Immature natural killer cell (primary cell): ENCODE results near the gene OR52I2. TPM values are rescaled to one million over a fixed set of nuclear protein-coding genes. Genes with fewer than 3 reads are reported as not detected.

Source experiments
- DNase-seq, 3 donors: peaks; one replicate each; pipeline ENCODE4 v3.0.0; 2022; ENCODE audit warnings: mixed read lengths in 1 of 3
- H3K27ac Mint-ChIP-seq, 6 donors: one replicate each; pipeline ENCODE4 v1.8.0; 2020; ENCODE audit warnings: mixed read lengths in 6 of 6, mild to moderate bottlenecking in 5 of 6, inconsistent platforms in 4 of 6, moderate library complexity in 3 of 6
- H3K27me3 Mint-ChIP-seq, 3 donors: one replicate each; pipeline ENCODE4 v1.8.0; 2020 to 2021; ENCODE audit warnings: low read depth in 3 of 3, mild to moderate bottlenecking in 3 of 3, mixed read lengths in 3 of 3, moderate library complexity in 3 of 3, inconsistent platforms in 1 of 3
- H3K36me3 Mint-ChIP-seq, 3 donors: one replicate each; pipeline ENCODE4 v1.8.0; 2020; ENCODE audit warnings: mixed read lengths in 3 of 3, inconsistent platforms in 2 of 3, mild to moderate bottlenecking in 2 of 3
- H3K4me1 Mint-ChIP-seq, 2 donors: one replicate each; pipeline ENCODE4 v1.8.0; 2020; ENCODE audit warnings: inconsistent platforms in 2 of 2, mild to moderate bottlenecking in 2 of 2, mixed read lengths in 2 of 2, moderate library complexity in 1 of 2
- H3K4me3 Mint-ChIP-seq, 5 donors: one replicate each; pipeline ENCODE4 v1.8.0; 2020; ENCODE audit warnings: mild to moderate bottlenecking in 5 of 5, mixed read lengths in 5 of 5, inconsistent platforms in 3 of 5, moderate library complexity in 3 of 5
- H3K9me3 Mint-ChIP-seq, 6 donors: one replicate each; pipeline ENCODE4 v1.8.0; 2020; ENCODE audit warnings: mild to moderate bottlenecking in 6 of 6, mixed read lengths in 6 of 6, inconsistent platforms in 4 of 6, moderate library complexity in 3 of 6
- polyA plus RNA-seq, 3 donors: library from polyadenylated mRNA; unstranded; fragments of 300-500 nt; fragmentation: Illumina TruSeq; gene quantifications; one replicate each; pipeline ENCODE4 v1.2.3, GENCODE V29; 2021

The OR52I2 gene
- polyA plus RNA-seq, 3 donors from 2014 or later, result not detected

DNA sequence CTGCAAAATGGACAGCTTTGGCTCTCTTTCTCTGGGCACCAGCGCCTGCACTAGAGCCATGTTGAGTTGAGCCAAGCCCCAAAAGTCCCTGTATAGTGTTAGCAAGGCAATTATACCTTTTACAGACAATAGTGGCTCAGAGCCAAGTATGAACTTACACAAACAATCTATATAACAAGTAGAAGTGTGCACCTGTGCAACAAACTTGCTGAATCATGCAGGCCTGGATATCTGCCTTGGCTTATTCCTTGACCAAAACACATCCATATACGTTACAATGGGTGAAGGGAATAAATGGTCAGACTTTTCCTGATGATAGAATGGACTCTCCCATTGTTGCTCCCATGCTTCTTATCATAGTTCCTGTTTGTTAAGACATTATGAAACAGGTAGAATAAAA, 3.8 kb upstream of the OR52I2 start:
- H3K36me3 Mint-ChIP-seq, result no peaks in the 10 kb centered on the region
- H3K9me3 Mint-ChIP-seq, result no peaks in the 10 kb centered on the region
- no peak overlapping the region for H3K4me3 Mint-ChIP-seq
- DNase-seq, result no peak
- H3K27me3 Mint-ChIP-seq, result peaks cover 1 to 14% (median 6%) of the 10 kb centered on the region in 3 donors
- no peak overlapping the region for H3K27ac Mint-ChIP-seq
- no peaks in the 10 kb centered on the region for H3K4me1 Mint-ChIP-seq

DNA sequence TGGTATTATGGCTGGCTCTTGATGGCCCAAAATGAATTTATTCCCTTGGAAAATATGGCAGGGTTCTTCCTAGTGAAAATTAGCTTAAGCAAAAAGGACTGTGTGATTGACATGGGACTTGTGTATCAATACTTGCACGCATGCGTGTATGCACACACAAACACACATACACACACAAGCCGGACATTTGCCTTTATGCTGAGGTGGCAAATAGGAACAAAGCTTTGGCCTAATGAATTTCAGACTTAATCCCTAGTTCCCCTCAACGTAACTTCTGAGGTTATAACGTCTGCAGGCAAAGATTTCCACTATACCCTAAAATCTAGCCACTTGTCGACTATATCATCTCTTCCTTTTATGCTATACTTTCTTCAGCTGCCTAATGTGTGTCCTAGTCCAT, 2.9 kb upstream of the OR52I2 start:
- Mint-ChIP-seq H3K27ac (no peak overlapping the region), H3K36me3 (no peaks in the 10 kb centered on the region), H3K4me3 (no peak overlapping the region), H3K4me1 (no peaks in the 10 kb centered on the region), H3K27me3 (peaks cover 1 to 15% (median 7%) of the 10 kb centered on the region in 3 donors), H3K9me3 (no peaks in the 10 kb centered on the region)
- no peak for DNase-seq

DNA sequence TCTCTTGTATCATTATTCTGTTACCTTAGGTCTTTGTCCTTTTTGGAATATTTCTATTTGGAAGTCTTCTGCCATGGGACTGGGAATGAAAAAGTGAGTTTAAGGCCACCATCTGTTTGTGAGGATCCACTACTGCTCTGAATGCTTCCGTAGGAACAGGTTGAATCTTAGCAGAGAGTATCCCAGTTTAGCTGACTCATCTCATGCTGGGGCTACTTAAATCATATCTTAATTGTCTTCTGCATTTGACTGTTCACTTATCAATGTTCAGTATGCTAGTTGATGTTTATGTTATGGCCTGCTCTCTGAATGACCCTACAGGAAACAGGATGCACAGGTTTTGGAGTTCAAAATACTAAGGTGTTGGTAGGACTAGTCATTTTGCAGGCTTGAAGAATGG, 1.4 kb upstream of the OR52I2 start:
- Mint-ChIP-seq H3K4me3 (no peak overlapping the region), H3K36me3 (no peaks in the 10 kb centered on the region), H3K27ac (no peak overlapping the region), H3K27me3 (peaks cover 1 to 12% (median 10%) of the 10 kb centered on the region in 3 donors), H3K9me3 (no peaks in the 10 kb centered on the region), H3K4me1 (no peaks in the 10 kb centered on the region)
- no peak for DNase-seq

DNA sequence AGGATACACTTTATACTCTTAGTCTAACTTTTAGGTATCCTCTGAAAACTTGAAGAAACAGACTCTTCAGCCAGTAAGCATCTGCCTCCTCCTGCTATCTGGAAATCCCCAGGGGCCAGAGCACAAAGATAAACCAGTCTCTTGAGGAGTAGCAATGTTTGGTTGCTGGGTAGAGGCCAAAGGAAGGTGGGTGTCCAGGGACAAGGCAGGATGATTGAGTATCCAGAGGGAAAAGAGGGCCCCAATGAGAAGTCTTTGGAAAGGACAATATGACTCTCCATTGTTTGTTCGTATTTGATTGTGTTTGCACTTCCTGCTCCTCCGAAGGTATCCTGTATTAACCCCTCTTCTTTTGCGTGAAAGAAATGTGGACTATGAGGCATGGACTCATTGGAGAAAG, 7.5 kb downstream of the OR52I2 start:
- Mint-ChIP-seq H3K4me1 (no peaks in the 10 kb centered on the region), H3K9me3 (no peaks in the 10 kb centered on the region), H3K4me3 (no peak overlapping the region), H3K36me3 (no peaks in the 10 kb centered on the region), H3K27ac (no peak overlapping the region), H3K27me3 (peaks cover 5 to 6% (median 5%) of the 10 kb centered on the region in 3 donors)
- no peak for DNase-seq

DNA sequence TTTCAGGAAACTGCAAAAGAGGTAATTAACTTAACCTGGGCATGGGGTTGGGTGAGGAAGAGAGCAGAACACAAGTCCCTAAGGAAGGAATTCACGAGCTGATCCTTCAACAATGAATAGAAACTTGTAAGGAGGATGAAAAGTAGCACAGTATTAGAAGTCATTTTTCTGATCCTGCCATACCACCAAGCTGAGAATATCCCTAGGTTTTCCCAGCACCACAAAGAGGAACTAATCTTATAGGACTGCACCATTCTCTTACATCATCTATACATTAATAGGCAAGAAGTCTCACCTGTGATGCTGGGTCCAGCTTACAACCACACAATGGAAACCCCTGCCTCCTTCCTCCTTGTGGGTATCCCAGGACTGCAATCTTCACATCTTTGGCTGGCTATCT, 12.2 kb downstream of the OR52I2 start, which contains the start of gene OR52I1:
OR52I1 (plus strand) TSS at position 301 of the 400 bp plus-strand sequence; CDS start at position 301, 0 bp downstream.
- Mint-ChIP-seq H3K27ac (no peak within 1 kb of the TSS), H3K36me3 (peaks cover 6 to 21% (median 13%) of the 10 kb centered on the region in 3 donors), H3K9me3 (no peaks in the 10 kb centered on the region), H3K4me3 (no peak within 1 kb of the TSS), H3K27me3 (peaks cover 0 to 5% (median 0%) of the 10 kb centered on the region in 3 donors), H3K4me1 (no peaks in the 10 kb centered on the region)
- DNase-seq, result no peak

DNA sequence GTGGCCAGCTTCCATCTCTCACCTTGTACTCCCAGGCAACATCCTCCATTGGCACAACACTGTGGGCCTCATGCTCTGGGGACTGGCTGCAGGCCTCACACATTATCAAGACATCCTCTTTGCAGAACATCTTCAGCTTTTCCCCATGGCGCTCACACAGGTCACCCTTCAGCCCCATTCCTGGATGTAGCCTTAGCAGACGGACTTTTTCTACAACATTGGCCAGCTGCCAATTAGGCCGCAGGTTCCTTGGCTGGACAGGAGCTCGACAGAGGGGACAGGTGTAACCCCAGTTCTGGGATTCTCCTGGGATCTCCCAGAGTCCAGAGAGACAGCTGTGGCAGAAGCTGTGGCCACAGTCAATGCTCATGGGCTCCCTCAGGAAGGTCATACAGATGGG, 23.5 kb downstream of the OR52I2 start:
- Mint-ChIP-seq H3K9me3 (peaks cover 0 to 2% (median 0%) of the 10 kb centered on the region in 6 donors), H3K27ac (no peak overlapping the region), H3K4me1 (peaks cover 39 to 55% of the 10 kb centered on the region in 2 donors), H3K27me3 (peaks cover 2 to 4% (median 2%) of the 10 kb centered on the region in 3 donors), H3K4me3 (no peak overlapping the region), H3K36me3 (peaks cover 16 to 35% (median 19%) of the 10 kb centered on the region in 3 donors)
- no peak for DNase-seq

DNA sequence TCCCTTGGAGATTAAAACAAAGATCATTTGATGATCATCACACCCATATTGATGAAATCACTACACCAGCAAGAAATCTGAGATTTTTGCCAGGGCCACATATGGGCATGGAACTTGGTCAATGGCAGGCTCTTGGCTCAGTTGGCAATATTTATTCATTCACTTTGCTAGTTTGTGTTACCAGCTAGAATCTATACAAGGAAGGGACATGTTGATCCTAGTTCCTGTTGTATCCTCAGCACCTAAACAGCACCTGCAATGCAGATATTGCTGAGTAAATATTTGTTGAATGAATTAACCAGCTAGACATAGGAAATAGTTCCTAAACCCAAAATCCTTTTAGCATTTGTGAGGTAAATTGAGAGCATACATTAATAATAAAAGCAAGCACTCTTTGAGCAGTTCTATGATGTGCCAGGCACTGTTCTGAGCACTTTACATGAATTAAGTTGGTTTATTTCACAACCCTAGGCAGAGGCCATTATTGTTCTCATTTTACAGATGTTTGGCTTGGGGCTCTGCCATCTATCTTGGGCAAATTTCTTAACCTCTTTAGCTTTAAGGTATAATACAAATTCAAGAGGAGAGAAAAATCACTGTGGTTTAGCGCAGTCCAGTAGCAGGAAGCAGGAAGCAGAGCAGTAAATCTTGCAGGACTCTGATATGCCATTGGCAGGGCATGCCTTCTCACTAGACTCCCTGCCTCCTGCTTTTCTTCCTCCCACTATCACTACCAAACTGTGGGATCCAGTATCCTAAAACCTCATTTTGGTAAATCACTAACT, 24.9 kb downstream of the OR52I2 start:
- peaks cover 45 to 63% of the 10 kb centered on the region in 2 donors for H3K4me1 Mint-ChIP-seq

DNA sequence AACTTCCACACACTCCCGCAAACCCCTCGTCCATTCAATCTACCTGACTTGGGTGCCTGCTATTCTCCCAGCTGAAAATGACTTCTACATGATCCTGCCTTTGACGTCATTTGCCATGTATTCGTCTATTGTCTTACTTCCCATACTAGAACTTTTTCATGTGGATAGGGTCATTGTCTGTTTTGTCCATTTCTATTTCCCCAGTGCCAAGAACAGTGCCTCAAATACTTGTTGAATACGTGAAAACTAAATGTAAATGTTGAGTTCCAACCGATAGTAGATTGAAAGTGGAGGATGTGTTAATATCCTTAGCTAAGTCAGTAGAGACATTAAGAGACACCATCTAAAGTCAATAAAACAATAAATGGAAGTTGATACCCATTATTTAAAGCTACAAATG, 25.6 kb downstream of the OR52I2 start:
- Mint-ChIP-seq H3K4me1 (peaks cover 45 to 63% of the 10 kb centered on the region in 2 donors), H3K36me3 (peaks cover 1 to 16% (median 4%) of the 10 kb centered on the region in 3 donors), H3K27me3 (peaks cover 2 to 4% (median 2%) of the 10 kb centered on the region in 3 donors), H3K4me3 (peak overlapping the region; percentile 90 to 95 (median 94)), H3K9me3 (peaks cover 0 to under 1% (median 0%) of the 10 kb centered on the region in 6 donors), H3K27ac (peak overlapping the region; percentile 81 to 96 (median 93))
- no peak for DNase-seq

More for the DNA sequence above, 24.9 kb downstream of the OR52I2 start:
- no peak for DNase-seq
- Mint-ChIP-seq H3K36me3 (peaks cover 6 to 22% (median 9%) of the 10 kb centered on the region in 3 donors), H3K27ac (peak overlapping the region in 5 of 6 donors; percentile 81 to 96 (median 96)), H3K27me3 (peaks cover 2 to 4% (median 2%) of the 10 kb centered on the region in 3 donors), H3K4me3 (peak overlapping the region; percentile 90 to 95 (median 94)), H3K9me3 (peaks cover 0 to 2% (median 0%) of the 10 kb centered on the region in 6 donors)

DNA sequence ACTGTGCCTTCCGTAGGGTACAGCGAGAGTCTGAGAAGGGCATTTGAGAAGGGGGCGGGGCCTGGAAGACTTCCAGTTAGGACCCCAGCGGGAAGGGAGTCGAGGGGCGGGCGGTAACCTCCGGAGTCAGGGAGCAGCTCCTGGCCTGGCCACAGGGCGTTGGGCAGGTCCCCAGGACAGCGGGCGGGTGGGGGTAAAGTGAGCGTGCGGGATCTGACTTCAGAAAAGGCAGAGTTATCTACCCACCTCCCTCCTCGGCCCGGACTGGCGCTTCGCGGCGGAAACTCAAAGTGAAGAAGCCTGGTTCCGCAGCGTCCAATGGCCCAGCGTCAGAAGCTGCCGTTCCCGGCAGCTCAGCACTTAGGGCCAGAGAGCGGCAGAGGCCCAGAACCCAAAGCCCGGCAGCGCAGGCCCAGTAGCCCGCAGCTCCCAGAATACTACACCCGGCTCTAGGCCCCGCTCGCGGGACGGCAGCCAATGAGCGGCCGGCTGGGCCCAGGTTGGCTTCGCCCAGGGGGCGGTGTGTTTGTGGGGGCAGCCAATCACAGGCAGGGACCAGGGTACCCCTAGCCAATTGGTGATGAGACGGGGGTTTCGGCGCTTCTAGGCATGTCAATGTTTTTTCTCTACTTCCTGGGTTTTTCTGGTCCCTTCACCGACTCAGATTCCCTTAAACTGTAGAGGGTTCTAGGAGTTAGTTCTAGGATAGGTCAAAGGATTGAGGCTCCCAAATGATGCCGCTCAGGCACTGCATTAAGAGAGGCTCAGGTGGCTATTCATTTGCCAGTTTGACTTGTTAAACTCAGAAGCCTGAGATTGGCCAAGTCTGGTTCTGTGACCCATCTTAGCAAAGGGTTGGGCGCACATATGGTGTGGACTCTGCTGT, 26.5 kb downstream of the OR52I2 start, which contains the start of gene TRIM68:
TRIM68 (minus strand) TSS at position 451 of the 886 bp plus-strand sequence. CDS start 2,727 bp downstream, outside the sequence.
- peaks cover 2 to 4% (median 2%) of the 10 kb centered on the region in 3 donors for H3K27me3 Mint-ChIP-seq
- peaks cover 0 to 10% (median 0%) of the 10 kb centered on the region in 3 donors for H3K36me3 Mint-ChIP-seq
- peak; percentile 94 to 95 (median 95) for DNase-seq
- H3K4me1 Mint-ChIP-seq, result peaks cover 45 to 63% of the 10 kb centered on the region in 2 donors
- H3K9me3 Mint-ChIP-seq, result no peaks in the 10 kb centered on the region
- peak within 1 kb of the TSS; percentile 81 to 96 (median 93) for H3K27ac Mint-ChIP-seq
- peak within 1 kb of the TSS; percentile 90 to 95 (median 94) for H3K4me3 Mint-ChIP-seq

DNA sequence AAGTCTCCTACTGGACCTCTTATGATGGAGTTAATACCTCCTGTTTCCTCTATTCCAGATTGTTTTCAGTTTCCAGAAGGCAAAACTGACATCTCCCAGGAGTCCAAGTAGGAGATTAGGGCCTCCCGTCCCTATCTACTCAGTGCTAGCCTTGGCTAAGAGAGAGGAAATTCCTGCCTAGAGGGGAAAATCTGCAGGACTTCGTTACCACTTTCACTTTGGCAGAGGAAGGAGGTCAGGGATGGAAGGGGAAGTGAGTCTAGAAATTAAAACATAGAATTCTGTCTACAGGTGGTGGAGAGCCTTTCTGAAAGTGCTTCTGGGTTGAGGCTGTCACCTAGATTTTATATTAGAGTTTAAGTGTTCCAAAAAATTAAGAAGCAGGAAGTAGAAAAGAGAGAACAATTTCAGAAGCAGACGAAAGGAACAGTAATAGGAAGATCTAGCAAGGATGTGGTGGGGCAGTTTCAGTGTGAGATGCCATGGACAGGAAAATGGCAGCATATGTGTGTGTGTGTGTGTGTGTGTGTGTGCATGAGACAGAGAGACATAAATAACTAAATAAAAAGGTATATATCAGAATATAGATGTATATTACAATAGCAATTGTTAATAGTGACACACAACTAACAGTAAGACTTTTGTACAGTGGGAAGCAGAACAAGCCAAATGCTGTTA, 28.9 kb downstream of the OR52I2 start:
- H3K4me1 Mint-ChIP-seq, result peaks cover 45 to 53% of the 10 kb centered on the region in 2 donors
- DNase-seq, result peak; percentile 17 to 36 (median 26)
- H3K4me3 Mint-ChIP-seq, result peak overlapping the region; percentile 20 to 57 (median 37)
- H3K27me3 Mint-ChIP-seq, result peaks cover 2 to 9% (median 2%) of the 10 kb centered on the region in 3 donors
- H3K27ac Mint-ChIP-seq, result peak overlapping the region; percentile 42 to 88 (median 84)
- no peaks in the 10 kb centered on the region for H3K36me3 Mint-ChIP-seq
- H3K9me3 Mint-ChIP-seq, result no peaks in the 10 kb centered on the region

DNA sequence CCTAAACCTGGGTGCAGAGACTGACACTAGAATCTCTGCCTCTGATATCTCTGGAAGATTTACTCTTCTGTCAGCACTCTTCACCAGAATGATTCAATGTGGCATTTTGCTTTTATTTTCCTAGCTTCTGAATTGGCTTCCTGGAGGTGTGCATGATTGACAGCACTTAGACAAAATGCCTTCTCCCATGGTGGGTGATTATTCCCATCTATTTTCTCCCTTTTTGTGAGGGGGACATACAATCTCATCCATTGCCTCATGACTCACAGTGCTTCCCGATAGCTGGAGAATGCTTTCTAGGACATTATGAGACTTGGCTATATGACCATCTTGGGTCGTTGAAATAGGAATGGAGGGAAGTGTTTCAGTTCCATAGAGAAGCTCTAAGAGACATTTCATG, 30.4 kb downstream of the OR52I2 start:
- H3K27ac Mint-ChIP-seq, result no peak overlapping the region

DNA sequence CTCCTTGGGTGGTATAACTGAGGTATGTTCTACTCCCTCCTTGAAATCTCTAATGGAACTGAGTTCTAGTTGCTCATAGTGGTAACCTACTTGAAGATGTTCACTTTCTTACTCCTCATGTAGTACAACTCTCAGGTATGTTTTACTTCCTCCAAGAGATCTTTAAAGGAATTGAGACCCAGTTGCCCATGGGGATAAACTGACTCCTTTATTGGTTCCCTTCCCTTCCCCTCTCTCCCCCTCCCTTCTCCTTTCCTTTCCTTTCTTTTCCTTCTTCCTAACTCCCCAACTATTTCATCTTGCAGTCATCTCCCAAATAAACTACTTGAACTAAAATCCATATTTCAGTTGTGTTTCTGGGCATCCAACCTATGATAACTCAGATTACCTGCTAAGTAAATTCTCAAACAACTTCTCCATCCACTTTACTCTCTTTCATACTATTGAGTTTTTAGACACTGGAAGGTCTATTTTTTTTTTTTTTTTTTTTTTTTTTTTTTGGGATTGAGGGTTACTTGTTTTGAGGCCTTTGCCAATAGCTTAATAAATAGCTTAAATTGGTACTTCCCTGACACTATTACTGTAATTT, 34.4 kb downstream of the OR52I2 start:
- H3K4me1 Mint-ChIP-seq, result no peaks in the 10 kb centered on the region
- H3K36me3 Mint-ChIP-seq, result no peaks in the 10 kb centered on the region
- DNase-seq, result no peak
- no peak overlapping the region for H3K27ac Mint-ChIP-seq
- peaks cover 0 to 7% (median 2%) of the 10 kb centered on the region in 3 donors for H3K27me3 Mint-ChIP-seq
- H3K4me3 Mint-ChIP-seq, result no peak overlapping the region
- H3K9me3 Mint-ChIP-seq, result no peaks in the 10 kb centered on the region

More for the DNA sequence above, 30.4 kb downstream of the OR52I2 start:
- peaks cover 35 to 37% of the 10 kb centered on the region in 2 donors for H3K4me1 Mint-ChIP-seq
- H3K9me3 Mint-ChIP-seq, result no peaks in the 10 kb centered on the region
- H3K27me3 Mint-ChIP-seq, result peaks cover 2 to 11% (median 2%) of the 10 kb centered on the region in 3 donors
- no peaks in the 10 kb centered on the region for H3K36me3 Mint-ChIP-seq
- H3K4me3 Mint-ChIP-seq, result no peak overlapping the region
- DNase-seq, result no peak

DNA sequence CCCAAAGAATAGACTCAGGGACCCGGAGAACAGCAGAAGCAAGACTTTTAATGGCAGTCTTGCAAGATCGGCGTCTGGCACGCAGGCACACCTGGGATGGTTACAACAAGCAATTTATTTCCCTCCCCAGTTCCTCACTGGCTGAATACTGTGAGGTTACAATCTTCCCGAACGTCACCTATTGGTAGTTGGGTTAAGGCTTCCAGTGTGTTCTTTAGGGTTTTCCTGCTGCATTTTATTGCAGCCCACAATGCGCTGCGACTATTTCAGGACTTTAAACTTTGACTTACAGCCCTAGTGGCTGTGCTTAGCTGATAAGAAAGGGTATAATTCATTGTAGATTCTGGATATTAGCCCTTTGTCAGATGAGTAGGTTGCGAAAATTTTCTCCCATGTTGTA, 38.0 kb downstream of the OR52I2 start:
- Mint-ChIP-seq H3K36me3 (peaks cover 0 to 6% (median 0%) of the 10 kb centered on the region in 3 donors), H3K27ac (no peak overlapping the region), H3K4me1 (no peaks in the 10 kb centered on the region), H3K4me3 (no peak overlapping the region), H3K9me3 (peaks cover 0 to 7% (median 0%) of the 10 kb centered on the region in 6 donors), H3K27me3 (peaks cover 0 to 4% (median 2%) of the 10 kb centered on the region in 3 donors)
- no peak for DNase-seq
